Fibroblast of villous mesenchyme (primary cell): Measurements from ENCODE around the gene WDR45B. TPM values are rescaled to one million over a fixed set of nuclear protein-coding genes. Genes with fewer than 3 reads are reported as not detected.
A peak's percentile ranks its signal among the peaks of the same experiment; 100 is the strongest.

Experiments used
- DNase-seq: peaks from one replicate; pipeline ENCODE4 v3.0.0-alpha.2; 2010; ENCODE audit warnings: low read depth
- H3K4me3 ChIP-seq: 2 replicates; pipeline ENCODE4 v1.5.1; 2011; ENCODE audit warnings: low read depth, mild to moderate bottlenecking, low read length
- total RNA-seq: library from RNA; depleted of rRNA; stranded (reverse); fragments of >200 nt; gene quantifications from 2 replicates; pipeline ENCODE4 v1.2.3, GENCODE V29; 2012
- TF ChIP-seq, protein P1 (sequence below): IDR thresholded peaks from 2 replicates; pipeline ENCODE4 v1.5.1; 2012; ENCODE audit warnings: low read depth, mild to moderate bottlenecking, low read length; ENCODE audit not compliant: insufficient read depth

Gene WDR45B
- total RNA-seq, 1 donor, result 70.8 TPM

DNA sequence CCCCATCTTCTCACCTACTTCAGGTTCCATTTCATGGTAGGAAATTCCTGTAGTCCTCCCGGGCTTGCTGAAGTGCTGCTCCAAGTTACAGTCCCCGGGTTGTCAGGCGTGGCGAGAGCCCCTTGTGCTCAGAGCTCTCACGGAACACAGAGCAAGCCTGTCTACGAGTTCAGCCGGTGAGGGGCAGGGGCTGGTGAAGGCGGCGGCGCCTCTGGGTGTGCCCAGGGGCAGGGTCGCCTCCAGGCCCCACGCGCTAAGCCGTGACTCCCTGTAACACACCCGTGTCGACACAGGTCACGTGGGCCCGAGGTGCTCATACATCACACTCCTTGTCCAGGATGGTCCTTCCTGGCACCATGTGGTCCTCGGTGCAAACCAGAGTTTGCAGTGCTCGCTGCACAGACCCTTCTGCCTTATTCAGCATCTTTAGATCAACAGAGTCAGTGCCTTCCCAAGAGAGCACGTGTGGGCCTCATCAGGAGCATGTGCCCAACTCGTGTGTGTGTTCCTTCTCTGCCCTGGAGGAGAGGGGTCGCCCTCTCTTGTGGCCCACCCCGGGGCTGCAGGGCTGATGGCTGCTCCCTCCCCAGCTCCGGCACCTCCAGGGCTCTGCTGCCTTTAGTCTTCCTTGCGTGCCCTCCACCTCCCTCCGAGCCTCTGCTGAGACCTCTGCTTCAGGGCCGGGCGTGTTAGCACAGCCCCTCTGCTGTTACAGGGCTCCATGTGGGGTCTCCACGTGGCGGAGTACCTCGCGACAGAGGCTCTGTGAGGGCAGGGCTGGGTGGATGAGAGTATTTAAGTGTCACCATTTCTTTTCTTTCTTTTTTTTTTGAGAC, 51.2 kb downstream of the WDR45B start:
- no peak for DNase-seq
- TF ChIP-seq, protein P1, sequence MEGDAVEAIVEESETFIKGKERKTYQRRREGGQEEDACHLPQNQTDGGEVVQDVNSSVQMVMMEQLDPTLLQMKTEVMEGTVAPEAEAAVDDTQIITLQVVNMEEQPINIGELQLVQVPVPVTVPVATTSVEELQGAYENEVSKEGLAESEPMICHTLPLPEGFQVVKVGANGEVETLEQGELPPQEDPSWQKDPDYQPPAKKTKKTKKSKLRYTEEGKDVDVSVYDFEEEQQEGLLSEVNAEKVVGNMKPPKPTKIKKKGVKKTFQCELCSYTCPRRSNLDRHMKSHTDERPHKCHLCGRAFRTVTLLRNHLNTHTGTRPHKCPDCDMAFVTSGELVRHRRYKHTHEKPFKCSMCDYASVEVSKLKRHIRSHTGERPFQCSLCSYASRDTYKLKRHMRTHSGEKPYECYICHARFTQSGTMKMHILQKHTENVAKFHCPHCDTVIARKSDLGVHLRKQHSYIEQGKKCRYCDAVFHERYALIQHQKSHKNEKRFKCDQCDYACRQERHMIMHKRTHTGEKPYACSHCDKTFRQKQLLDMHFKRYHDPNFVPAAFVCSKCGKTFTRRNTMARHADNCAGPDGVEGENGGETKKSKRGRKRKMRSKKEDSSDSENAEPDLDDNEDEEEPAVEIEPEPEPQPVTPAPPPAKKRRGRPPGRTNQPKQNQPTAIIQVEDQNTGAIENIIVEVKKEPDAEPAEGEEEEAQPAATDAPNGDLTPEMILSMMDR, result no peak

DNA sequence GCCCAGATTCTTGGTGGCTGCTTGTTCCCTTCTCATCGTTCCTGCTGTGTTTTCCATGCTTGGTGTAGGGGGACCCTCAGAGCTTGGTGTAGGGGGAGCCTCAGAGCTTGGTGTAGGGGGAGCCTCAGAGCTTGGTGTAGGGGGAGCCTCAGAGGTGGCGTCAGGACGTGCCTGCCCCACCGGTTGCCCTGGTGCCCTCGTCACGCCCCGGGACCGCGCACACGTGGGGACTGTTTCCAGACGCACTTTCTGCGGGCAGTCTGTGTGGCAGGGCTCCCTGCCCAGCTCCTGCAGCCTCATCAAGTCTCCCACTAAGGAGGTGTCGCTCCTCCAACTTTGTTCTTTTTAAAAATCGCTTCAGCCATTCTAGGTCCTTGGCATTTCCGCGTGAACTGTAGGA, 51.9 kb downstream of the WDR45B start:
- no peak for DNase-seq
- TF ChIP-seq, protein P1, result no peak
- no peak overlapping the region for H3K4me3 ChIP-seq

More for the DNA sequence above, 51.2 kb downstream of the WDR45B start:
- H3K4me3 ChIP-seq, result no peak overlapping the region

DNA sequence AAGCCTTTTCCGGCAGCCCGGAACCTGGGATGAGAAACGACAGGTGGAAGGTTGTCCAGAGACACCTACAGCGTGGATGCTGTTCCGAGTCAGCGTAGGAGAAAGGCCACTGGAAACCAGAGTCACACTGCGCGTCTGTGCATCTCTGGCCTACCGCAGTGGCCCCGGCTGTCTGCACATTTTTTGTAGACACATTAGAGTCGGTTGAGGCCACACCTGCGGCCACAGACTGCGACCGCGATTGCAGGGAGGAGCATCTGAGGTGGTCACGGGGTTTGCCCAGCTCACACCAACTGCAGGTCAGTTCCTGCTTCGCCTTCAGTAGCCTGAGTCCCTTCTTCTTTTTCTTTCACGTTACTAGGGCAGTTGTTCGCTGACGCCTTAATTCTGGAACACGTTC, 52.4 kb downstream of the WDR45B start:
- no peak overlapping the region for H3K4me3 ChIP-seq
- no peak for DNase-seq
- TF ChIP-seq, protein P1, result no peak

DNA sequence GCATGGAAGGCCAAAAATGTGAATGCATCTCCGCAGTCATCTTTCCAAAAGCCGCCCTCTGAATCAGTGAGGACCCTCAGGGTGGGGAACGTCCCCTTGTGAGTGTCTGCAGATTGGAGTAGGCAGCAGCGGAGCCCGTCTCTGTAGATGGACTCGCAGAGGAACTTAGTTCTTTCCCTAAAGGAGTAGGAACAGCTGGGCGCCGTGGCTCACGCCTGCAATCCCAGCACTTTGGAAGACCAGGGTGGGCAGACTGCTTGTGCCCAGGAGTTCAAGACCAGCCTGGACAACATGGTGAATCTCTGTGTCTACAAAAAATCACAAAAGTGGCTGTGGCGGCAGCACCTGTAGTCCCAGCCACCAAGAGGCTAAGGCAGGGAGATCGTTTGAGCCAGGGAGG, 53.7 kb downstream of the WDR45B start:
- no peak overlapping the region for H3K4me3 ChIP-seq

DNA sequence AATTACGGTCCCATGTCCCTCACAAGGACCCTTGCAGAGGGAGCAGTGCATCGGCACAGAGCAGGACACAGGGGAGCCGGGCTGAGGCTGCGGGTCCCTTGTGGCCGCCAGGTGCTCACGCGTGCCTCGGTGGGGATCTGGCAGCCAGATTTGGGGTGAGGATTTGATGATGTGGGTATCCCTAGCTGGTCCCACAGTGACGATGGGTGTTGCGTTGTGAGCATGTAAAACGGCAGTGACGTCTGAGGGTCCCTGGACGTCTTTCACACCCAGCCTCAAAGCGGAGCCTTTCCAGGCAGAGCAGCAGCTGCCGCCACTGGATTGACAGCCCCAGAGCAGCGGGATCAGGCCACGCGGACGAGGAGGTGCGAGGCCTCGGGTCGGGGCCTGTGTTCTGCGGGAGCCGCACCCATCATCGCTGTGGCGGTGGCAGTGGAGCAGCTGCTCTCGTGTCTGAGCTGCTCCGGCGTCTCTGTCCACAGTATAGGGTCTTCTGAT, 54.6 kb downstream of the WDR45B start:
- peak; percentile 30 for DNase-seq
- TF ChIP-seq, protein P1, result no peak
- peak overlapping the region; percentile 67 for H3K4me3 ChIP-seq

More for the DNA sequence above, 53.7 kb downstream of the WDR45B start:
- TF ChIP-seq, protein P1, result no peak
- no peak for DNase-seq

DNA sequence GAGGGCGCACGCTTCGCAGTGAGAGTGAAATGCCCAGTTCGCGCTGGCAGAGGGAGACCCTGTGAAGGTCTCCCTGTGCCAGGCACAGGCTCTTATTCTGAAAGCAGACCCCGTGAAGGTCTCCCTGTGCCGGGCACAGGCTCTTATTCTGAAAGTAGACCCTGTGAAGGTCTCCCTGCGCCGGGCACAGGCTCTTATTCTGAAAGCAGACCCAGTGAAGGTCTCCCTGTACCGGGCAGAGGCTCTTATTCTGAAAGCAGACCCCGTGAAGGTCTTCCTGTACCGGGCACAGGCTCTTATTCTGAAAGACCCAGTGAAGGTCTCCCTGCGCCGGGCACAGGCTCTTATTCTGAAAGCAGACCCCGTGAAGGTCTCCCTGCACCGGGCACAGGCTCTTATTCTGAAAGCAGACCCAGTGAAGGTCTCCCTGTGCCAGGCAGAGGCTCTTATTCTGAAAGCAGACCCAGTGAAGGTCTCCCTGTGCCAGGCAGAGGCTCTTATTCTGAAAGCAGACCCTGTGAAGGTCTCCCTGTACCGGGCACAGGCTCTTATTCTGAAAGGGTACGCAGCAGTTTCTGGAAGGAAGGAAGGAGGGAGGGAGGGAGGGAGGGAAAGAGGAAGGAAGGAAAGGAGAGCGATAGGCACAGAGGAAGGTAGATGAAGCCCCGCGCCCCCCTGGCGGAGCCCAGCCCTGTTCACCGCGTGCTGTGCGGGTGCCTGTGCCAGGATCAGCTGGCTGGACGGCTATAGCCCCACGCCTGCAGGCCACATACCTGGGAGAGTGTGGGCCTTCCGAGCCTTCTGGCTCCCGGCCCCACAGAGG, 55.3 kb downstream of the WDR45B start:
- TF ChIP-seq, protein P1, result no peak
- H3K4me3 ChIP-seq, result peak overlapping the region; percentile 67
- DNase-seq, result peak; percentile 87
